Keratinocyte (primary cell): ENCODE results near the gene MLN.

Experiments used
- EZH2 ChIP-seq: IDR thresholded peaks from one replicate; pipeline ENCODE4 v1.6.1; 2012; ENCODE audit warnings: inconsistent platforms, mild to moderate bottlenecking, low read length, moderate library complexity
- TF ChIP-seq, protein P1 (sequence below), 3 experiments: IDR thresholded peaks in 1 of 3; conservative IDR thresholded peaks in 1 of 3; optimal IDR thresholded peaks in 1 of 3; 2 replicates in 2 of 3; 3 replicates in 1 of 3; pipeline versions ENCODE3 to v1.5.1; 2011; ENCODE audit warnings: low read length in 3 of 3, mild to moderate bottlenecking in 3 of 3, moderate library complexity in 2 of 3, control low read depth in 1 of 3, inconsistent platforms in 1 of 3; ENCODE audit not compliant: insufficient read depth in 2 of 3; ENCODE audit errors: extremely low read depth in 1 of 3

DNA sequence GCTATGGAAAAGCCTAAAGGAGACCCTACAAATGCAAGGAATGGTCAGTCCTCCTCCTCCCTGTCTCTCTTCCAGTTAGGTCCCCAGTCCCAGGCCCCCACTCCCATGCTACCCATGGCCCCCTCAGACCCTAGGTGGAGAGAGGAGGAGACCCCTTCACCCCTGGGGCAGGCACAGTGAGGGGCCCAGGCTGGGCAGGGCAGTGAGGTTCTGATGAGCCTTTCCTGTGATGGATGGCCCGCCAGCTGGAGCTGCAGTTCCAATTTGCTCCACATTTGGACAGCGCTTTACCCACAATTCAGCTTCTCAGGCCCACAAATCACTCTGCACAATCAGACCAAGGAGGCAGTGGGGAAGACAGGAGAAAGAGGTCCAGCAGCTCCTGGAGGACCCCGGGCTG is 37.3 kb upstream of the MLN start:
- TF ChIP-seq, protein P1, sequence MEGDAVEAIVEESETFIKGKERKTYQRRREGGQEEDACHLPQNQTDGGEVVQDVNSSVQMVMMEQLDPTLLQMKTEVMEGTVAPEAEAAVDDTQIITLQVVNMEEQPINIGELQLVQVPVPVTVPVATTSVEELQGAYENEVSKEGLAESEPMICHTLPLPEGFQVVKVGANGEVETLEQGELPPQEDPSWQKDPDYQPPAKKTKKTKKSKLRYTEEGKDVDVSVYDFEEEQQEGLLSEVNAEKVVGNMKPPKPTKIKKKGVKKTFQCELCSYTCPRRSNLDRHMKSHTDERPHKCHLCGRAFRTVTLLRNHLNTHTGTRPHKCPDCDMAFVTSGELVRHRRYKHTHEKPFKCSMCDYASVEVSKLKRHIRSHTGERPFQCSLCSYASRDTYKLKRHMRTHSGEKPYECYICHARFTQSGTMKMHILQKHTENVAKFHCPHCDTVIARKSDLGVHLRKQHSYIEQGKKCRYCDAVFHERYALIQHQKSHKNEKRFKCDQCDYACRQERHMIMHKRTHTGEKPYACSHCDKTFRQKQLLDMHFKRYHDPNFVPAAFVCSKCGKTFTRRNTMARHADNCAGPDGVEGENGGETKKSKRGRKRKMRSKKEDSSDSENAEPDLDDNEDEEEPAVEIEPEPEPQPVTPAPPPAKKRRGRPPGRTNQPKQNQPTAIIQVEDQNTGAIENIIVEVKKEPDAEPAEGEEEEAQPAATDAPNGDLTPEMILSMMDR (optimal IDR thresholded peaks at IDR 0.05 in 1 of 3, IDR thresholded peaks at IDR 0.05 in 1 of 3, conservative IDR thresholded peaks at IDR 0.05 in 1 of 3; ENCODE audit: extremely low read depth in 1 of 3, insufficient read depth in 2 of 3, low read length in 3 of 3) = peak in 2 of 3 experiments; percentile 10 to 23
- TF ChIP-seq EZH2 = no peak
